GM18867 (cell line): ENCODE results near the gene SLC35F4.
"Not testable (repeated sequence)": the region's sequence is repeated elsewhere in the genome, so short reads cannot be mapped to it uniquely, and the experiment has no call there.

Experiments used
- ATAC-seq: cut with Tn5 transposase; IDR thresholded peaks from one replicate; pipeline ENCODE4 v1.9.1; 2021; ENCODE audit warnings: mild to moderate bottlenecking, moderate library complexity; ENCODE audit not compliant: unreplicated experiment

Gene SLC35F4

GRCh38 chr14:57811998-57812546, 53.8 kb downstream of the SLC35F4 start:
- no peak for ATAC-seq

GRCh38 chr14:57809808-57810207, 56.1 kb downstream of the SLC35F4 start:
- no peak for ATAC-seq

- no peak for ATAC-seq
These were observed 68.7 kb downstream of the SLC35F4 start for GRCh38 chr14:57797160-57797559.

- ATAC-seq: no peak
These were observed 69.3 kb downstream of the SLC35F4 start for GRCh38 chr14:57796556-57796955.

- ATAC-seq: no peak
These were observed 80.8 kb downstream of the SLC35F4 start for GRCh38 chr14:57785058-57785457.

- no peak for ATAC-seq
These were observed 94.1 kb downstream of the SLC35F4 start for GRCh38 chr14:57771801-57772200.

GRCh38 chr14:57769863-57770523, 95.9 kb downstream of the SLC35F4 start:
- ATAC-seq: peak; percentile 69

GRCh38 chr14:57761800-57762199, 104.1 kb downstream of the SLC35F4 start:
- no peak for ATAC-seq

GRCh38 chr14:57760896-57761295, 105.0 kb downstream of the SLC35F4 start:
- no peak for ATAC-seq

- ATAC-seq: no peak
These were observed 110.8 kb downstream of the SLC35F4 start for GRCh38 chr14:57755018-57755521.

GRCh38 chr14:57754527-57754926, 111.4 kb downstream of the SLC35F4 start:
- no peak for ATAC-seq

- ATAC-seq: no peak
These were observed 112.1 kb downstream of the SLC35F4 start for GRCh38 chr14:57753821-57754220.

GRCh38 chr14:57752142-57752695, 113.7 kb downstream of the SLC35F4 start:
- not testable (repeated sequence) for ATAC-seq

GRCh38 chr14:57751400-57751799, 114.5 kb downstream of the SLC35F4 start:
- no peak for ATAC-seq

GRCh38 chr14:57749267-57749666, 116.6 kb downstream of the SLC35F4 start:
- ATAC-seq: no peak

GRCh38 chr14:57748279-57748678, 117.6 kb downstream of the SLC35F4 start:
- no peak for ATAC-seq

GRCh38 chr14:57747036-57747435, 118.9 kb downstream of the SLC35F4 start:
- ATAC-seq: no peak

GRCh38 chr14:57746563-57746962, 119.3 kb downstream of the SLC35F4 start:
- ATAC-seq: no peak

GRCh38 chr14:57739516-57739915, 126.4 kb downstream of the SLC35F4 start:
- no peak for ATAC-seq

- no peak for ATAC-seq
These were observed 128.3 kb downstream of the SLC35F4 start for GRCh38 chr14:57737598-57737997.

- ATAC-seq: no peak
These were observed 129.5 kb downstream of the SLC35F4 start for GRCh38 chr14:57736391-57736790.

GRCh38 chr14:57735276-57735675, 130.6 kb downstream of the SLC35F4 start:
- no peak for ATAC-seq
